ENCODE data around the gene FAF1.

The FAF1 gene

GRCh38 chr1:50421366-50421748 is 538.7 kb downstream of the FAF1 start:
- Histone ChIP-seq H3K4me3 (ENCODE audit: low read length) (no peak overlapping the region), H3K4me1 (ENCODE audit: control insufficient read depth, insufficient read depth, low read length) (peaks cover 21% of the 10 kb centered on the region)

GRCh38 chr1:50420689-50421365 is 539.2 kb downstream of the FAF1 start:
- H3K4me3 ChIP-seq (ENCODE audit: low read length) = no peak overlapping the region
- H3K36me3 ChIP-seq (ENCODE audit: insufficient read depth, low read length) = no peaks in the 10 kb centered on the region
- H3K4me2 ChIP-seq (ENCODE audit: low read length) = no peak overlapping the region
- no peak overlapping the region for H3K9ac ChIP-seq (ENCODE audit: low read depth, low read length)
- no peaks in the 10 kb centered on the region for H3K9me3 ChIP-seq (replicated peaks; ENCODE audit: low read length)
- peaks cover 98% of the 10 kb centered on the region for H3K27me3 ChIP-seq (ENCODE audit: control insufficient read depth, insufficient read depth, low read length)
- peaks cover 21% of the 10 kb centered on the region for H3K4me1 ChIP-seq (ENCODE audit: control insufficient read depth, insufficient read depth, low read length)

More at GRCh38 chr1:50421366-50421748, 538.7 kb downstream of the FAF1 start:
- H3K9me3 ChIP-seq (replicated peaks; ENCODE audit: low read length) = no peaks in the 10 kb centered on the region
- H3K36me3 ChIP-seq (ENCODE audit: insufficient read depth, low read length) = no peaks in the 10 kb centered on the region
- no peak overlapping the region for H3K9ac ChIP-seq (ENCODE audit: low read depth, low read length)
- peaks cover 98% of the 10 kb centered on the region for H3K27me3 ChIP-seq (ENCODE audit: control insufficient read depth, insufficient read depth, low read length)
- H3K4me2 ChIP-seq (ENCODE audit: low read length) = no peak overlapping the region

GRCh38 chr1:50419907-50420677 is 540.0 kb downstream of the FAF1 start:
- no peaks in the 10 kb centered on the region for H3K36me3 ChIP-seq (ENCODE audit: insufficient read depth, low read length)

GRCh38 chr1:50419192-50419906 is 540.7 kb downstream of the FAF1 start:
- no peaks in the 10 kb centered on the region for H3K9me3 ChIP-seq (replicated peaks; ENCODE audit: low read length)
- H3K4me2 ChIP-seq (ENCODE audit: low read length) = peak overlapping the region; percentile 78
- H3K27me3 ChIP-seq (ENCODE audit: control insufficient read depth, insufficient read depth, low read length) = peaks cover 98% of the 10 kb centered on the region
- H3K9ac ChIP-seq (ENCODE audit: low read depth, low read length) = no peak overlapping the region
- H3K4me1 ChIP-seq (ENCODE audit: control insufficient read depth, insufficient read depth, low read length) = peaks cover 14% of the 10 kb centered on the region
- H3K4me3 ChIP-seq (ENCODE audit: low read length) = no peak overlapping the region
- no peaks in the 10 kb centered on the region for H3K36me3 ChIP-seq (ENCODE audit: insufficient read depth, low read length)

More at GRCh38 chr1:50419907-50420677, 540.0 kb downstream of the FAF1 start:
- Histone ChIP-seq H3K4me1 (ENCODE audit: control insufficient read depth, insufficient read depth, low read length) (peaks cover 19% of the 10 kb centered on the region), H3K27me3 (ENCODE audit: control insufficient read depth, insufficient read depth, low read length) (peaks cover 98% of the 10 kb centered on the region), H3K4me3 (ENCODE audit: low read length) (no peak overlapping the region), H3K9ac (ENCODE audit: low read depth, low read length) (no peak overlapping the region), H3K4me2 (ENCODE audit: low read length) (no peak overlapping the region), H3K9me3 (replicated peaks; ENCODE audit: low read length) (no peaks in the 10 kb centered on the region)

GRCh38 chr1:50418600-50419109 is 541.4 kb downstream of the FAF1 start:
- Histone ChIP-seq H3K4me3 (ENCODE audit: low read length) (peak overlapping the region; percentile 64), H3K36me3 (ENCODE audit: insufficient read depth, low read length) (no peaks in the 10 kb centered on the region), H3K9ac (ENCODE audit: low read depth, low read length) (no peak overlapping the region), H3K4me2 (ENCODE audit: low read length) (peak overlapping the region; percentile 78), H3K4me1 (ENCODE audit: control insufficient read depth, insufficient read depth, low read length) (peaks cover 12% of the 10 kb centered on the region), H3K27me3 (ENCODE audit: control insufficient read depth, insufficient read depth, low read length) (peaks cover 99% of the 10 kb centered on the region), H3K9me3 (replicated peaks; ENCODE audit: low read length) (no peaks in the 10 kb centered on the region)

GRCh38 chr1:50417946-50418599 is 542.0 kb downstream of the FAF1 start:
- Histone ChIP-seq H3K4me2 (ENCODE audit: low read length) (peak overlapping the region; percentile 78), H3K27me3 (ENCODE audit: control insufficient read depth, insufficient read depth, low read length) (peaks cover 96% of the 10 kb centered on the region), H3K4me3 (ENCODE audit: low read length) (peak overlapping the region; percentile 64), H3K4me1 (ENCODE audit: control insufficient read depth, insufficient read depth, low read length) (peaks cover 8% of the 10 kb centered on the region), H3K9ac (ENCODE audit: low read depth, low read length) (no peak overlapping the region), H3K36me3 (ENCODE audit: insufficient read depth, low read length) (no peaks in the 10 kb centered on the region), H3K9me3 (replicated peaks; ENCODE audit: low read length) (no peaks in the 10 kb centered on the region)

GRCh38 chr1:50417507-50417906 is 542.6 kb downstream of the FAF1 start:
- Histone ChIP-seq H3K27me3 (ENCODE audit: control insufficient read depth, insufficient read depth, low read length) (peaks cover 96% of the 10 kb centered on the region), H3K4me1 (ENCODE audit: control insufficient read depth, insufficient read depth, low read length) (peaks cover 5% of the 10 kb centered on the region), H3K4me2 (ENCODE audit: low read length) (no peak overlapping the region), H3K9me3 (replicated peaks; ENCODE audit: low read length) (no peaks in the 10 kb centered on the region), H3K9ac (ENCODE audit: low read depth, low read length) (no peak overlapping the region), H3K36me3 (ENCODE audit: insufficient read depth, low read length) (no peaks in the 10 kb centered on the region), H3K4me3 (ENCODE audit: low read length) (no peak overlapping the region)

GRCh38 chr1:50416553-50417453 is 543.3 kb downstream of the FAF1 start:
- peaks cover 5% of the 10 kb centered on the region for H3K4me1 ChIP-seq (ENCODE audit: control insufficient read depth, insufficient read depth, low read length)
- peak overlapping the region; percentile 52 for H3K4me2 ChIP-seq (ENCODE audit: low read length)
- H3K27me3 ChIP-seq (ENCODE audit: control insufficient read depth, insufficient read depth, low read length) = peaks cover 93% of the 10 kb centered on the region
- H3K36me3 ChIP-seq (ENCODE audit: insufficient read depth, low read length) = no peaks in the 10 kb centered on the region
- no peaks in the 10 kb centered on the region for H3K9me3 ChIP-seq (replicated peaks; ENCODE audit: low read length)
- H3K9ac ChIP-seq (ENCODE audit: low read depth, low read length) = no peak overlapping the region
- H3K4me3 ChIP-seq (ENCODE audit: low read length) = no peak overlapping the region

- no peaks in the 10 kb centered on the region for H3K36me3 ChIP-seq (ENCODE audit: insufficient read depth, low read length)
- no peak overlapping the region for H3K9ac ChIP-seq (ENCODE audit: low read depth, low read length)
- peak overlapping the region; percentile 52 for H3K4me2 ChIP-seq (ENCODE audit: low read length)
- peaks cover 5% of the 10 kb centered on the region for H3K4me1 ChIP-seq (ENCODE audit: control insufficient read depth, insufficient read depth, low read length)
- peaks cover 87% of the 10 kb centered on the region for H3K27me3 ChIP-seq (ENCODE audit: control insufficient read depth, insufficient read depth, low read length)
- no peaks in the 10 kb centered on the region for H3K9me3 ChIP-seq (replicated peaks; ENCODE audit: low read length)
- H3K4me3 ChIP-seq (ENCODE audit: low read length) = no peak overlapping the region
These were observed 543.9 kb downstream of the FAF1 start for GRCh38 chr1:50416150-50416527.

GRCh38 chr1:50415235-50416149 is 544.6 kb downstream of the FAF1 start:
- H3K4me3 ChIP-seq (ENCODE audit: low read length) = no peak overlapping the region
- peaks cover 5% of the 10 kb centered on the region for H3K4me1 ChIP-seq (ENCODE audit: control insufficient read depth, insufficient read depth, low read length)
- H3K9ac ChIP-seq (ENCODE audit: low read depth, low read length) = no peak overlapping the region
- H3K27me3 ChIP-seq (ENCODE audit: control insufficient read depth, insufficient read depth, low read length) = peaks cover 85% of the 10 kb centered on the region
- no peaks in the 10 kb centered on the region for H3K9me3 ChIP-seq (replicated peaks; ENCODE audit: low read length)
- H3K4me2 ChIP-seq (ENCODE audit: low read length) = no peak overlapping the region
- H3K36me3 ChIP-seq (ENCODE audit: insufficient read depth, low read length) = no peaks in the 10 kb centered on the region
